NCI-H1417 (cell line): ENCODE measurements around the gene KIAA1755.

Source experiments
- DNase-seq, 3 experiments: peaks; one replicate each; lab custom pipeline; 2025; lab: John Stamatoyannopoulos, UW

The KIAA1755 gene

DNA sequence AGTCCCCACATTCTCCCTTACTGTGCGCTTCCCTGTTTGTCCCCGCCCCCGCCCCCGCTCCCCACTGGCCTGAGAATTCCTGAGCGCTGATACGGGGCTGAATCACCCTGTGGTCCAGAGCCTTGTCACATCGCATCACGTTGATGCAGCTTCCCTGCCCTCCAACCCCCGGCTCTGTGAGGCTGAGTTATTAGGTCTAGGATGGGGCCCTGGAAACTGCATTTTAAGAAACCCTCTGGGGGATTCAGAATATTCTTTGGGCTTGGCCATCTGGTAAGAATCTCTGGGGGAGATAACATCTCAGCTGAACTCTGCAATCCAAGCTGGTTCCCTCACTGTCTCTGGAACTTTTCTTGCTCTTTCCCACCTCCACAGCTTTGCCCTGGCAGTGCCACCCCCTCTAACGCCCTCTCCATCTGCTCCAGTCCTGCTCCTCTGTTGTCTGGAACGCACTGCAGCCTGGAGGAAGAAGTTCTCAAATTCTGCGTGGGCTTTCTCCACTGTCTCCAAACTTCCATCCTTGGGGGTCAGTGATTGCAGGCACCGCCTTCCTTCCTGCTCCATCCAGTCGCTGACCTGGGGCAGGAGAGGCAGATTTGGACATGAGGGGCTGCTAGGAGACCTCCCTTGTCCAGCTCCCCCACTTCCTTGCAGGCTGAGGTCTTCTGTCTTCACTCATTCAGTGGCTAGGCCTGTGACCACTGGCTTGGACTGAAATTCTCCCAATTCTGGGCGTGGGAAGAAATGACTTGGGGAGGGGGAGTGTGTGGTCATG, 42.6 kb downstream of the KIAA1755 start:
- DNase-seq: no peak

GRCh38 chr20:38216746-38217595, 43.6 kb downstream of the KIAA1755 start:
- no peak for DNase-seq

DNA sequence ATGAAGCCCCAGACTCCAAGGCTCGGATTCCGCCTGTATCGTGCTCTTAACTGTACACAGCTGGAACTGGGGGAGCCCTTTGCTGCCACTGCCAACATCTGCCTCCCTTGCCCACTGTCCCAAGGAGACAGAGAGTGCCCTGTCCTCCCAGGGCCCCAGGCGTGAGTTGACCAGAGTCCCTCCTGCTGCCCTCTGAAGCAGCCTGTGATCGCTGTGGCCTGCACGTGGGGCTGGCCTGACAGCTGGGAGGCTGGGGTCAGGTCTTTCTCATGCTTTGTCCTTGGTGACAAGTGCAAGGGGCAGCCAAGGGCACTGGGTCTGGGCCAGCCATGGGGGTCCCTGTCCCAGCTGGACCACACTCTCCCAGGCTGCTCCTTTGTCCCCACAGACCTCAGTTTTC, 44.3 kb downstream of the KIAA1755 start:
- DNase-seq: no peak

DNA sequence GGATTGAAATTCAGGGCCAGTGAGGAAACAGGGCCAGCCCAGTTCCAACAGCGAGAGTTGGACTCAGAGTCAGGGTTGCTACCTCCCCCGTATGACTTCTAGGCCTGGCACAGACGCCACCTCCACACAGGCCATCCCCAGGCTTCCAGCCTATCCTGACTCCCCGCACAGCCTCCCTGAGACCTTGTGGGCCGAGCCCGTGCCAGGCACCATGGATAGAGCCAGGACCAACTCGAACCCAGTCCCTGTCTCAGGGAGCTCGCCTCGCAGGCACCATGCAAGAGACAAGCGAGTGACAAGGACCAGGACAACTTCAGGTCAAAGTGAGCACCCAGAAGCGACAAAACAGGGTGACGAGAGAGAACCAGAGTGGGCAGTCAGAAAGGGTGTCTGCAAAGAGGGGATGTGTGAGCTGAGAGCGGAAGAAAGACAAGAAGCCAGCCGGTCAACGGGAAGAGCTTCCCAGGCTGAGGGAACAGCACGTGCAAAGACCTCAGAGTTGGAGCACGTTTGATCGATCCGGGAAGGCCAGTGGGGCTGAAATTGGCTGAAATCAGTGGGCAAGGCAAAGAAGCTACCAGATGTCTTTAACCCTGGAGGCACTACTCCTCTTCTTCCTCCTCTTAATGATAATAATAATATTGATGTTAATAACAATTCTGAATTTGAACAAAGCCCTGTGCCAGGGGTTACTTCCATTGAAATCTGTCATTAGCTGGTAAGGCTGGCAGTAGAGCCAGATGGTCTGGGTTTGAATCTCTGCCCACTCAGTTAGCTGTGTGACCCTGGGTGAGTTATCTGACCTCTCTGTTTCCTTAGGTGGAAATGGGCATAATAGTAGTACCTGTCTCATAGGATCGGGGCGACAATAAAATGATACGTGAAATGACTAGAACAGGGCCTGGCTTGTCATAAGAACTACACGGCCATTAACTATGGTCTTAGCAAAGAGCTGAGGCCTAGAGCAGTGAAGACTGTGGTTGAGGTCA, 45.0 kb downstream of the KIAA1755 start:
- DNase-seq: no peak

- no peak for DNase-seq
These were observed 46.0 kb downstream of the KIAA1755 start for GRCh38 chr20:38214256-38215193.

DNA sequence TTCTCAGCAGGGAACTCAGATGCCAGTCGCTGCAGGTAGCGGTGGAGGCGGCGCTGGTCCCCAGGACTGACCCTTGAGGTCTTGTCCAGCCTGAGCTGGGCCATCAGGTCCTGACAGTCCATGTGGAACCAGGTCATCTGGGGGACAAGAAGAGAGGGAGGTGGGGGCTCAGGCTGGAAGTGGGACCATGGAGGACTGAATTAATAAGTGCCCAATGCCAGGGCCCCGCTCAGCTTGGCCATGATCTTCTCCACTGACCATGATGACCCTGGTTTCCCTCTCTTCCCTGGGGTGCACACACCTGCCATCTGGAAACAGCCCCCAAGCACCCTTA, 47.0 kb downstream of the KIAA1755 start:
- DNase-seq: no peak

- no peak for DNase-seq
These were observed 47.5 kb downstream of the KIAA1755 start for GRCh38 chr20:38212806-38213606.

DNA sequence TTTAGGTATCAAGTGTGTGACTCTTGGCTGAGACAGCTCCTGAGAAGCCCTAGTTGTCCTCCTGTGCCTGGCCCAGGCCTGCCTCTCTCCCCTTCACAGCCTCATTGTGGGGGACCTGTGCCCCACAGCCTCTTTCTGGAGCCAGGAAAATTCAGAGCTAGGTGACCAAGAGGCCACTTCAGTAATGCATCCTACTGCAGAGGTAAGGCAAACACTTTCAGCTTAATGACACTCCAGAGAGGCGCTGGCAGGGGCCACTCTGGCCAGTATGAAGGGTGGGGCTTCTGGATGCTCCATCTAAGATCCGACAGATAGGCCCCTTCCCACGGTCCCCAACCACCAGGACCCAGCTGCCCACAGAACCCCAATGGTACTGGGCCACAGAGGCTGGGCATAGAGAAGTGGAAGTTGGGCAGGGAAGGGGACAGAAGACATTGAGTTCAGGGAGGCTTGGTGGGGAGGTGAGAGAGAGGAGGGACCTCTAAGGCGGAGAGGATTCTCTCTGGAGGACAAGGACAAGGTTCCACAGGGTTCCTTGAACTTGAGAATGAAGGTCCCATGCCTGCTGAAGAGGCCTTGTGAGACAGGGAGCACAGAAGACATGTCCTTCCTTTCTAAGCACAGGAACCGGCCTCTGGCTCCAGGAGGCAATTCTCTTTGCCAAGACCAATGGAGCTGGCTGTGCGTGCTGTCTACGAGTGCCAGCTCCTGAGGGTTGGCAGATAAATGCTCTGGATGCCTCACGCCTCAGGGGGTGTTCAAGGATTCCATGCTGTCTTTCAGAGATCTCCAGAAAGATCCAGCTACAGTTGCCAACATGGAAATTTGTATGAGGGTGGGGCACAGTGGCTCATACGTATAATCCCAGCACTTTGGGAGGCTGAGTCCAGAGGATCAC, 49.1 kb downstream of the KIAA1755 start:
- DNase-seq: no peak

DNA sequence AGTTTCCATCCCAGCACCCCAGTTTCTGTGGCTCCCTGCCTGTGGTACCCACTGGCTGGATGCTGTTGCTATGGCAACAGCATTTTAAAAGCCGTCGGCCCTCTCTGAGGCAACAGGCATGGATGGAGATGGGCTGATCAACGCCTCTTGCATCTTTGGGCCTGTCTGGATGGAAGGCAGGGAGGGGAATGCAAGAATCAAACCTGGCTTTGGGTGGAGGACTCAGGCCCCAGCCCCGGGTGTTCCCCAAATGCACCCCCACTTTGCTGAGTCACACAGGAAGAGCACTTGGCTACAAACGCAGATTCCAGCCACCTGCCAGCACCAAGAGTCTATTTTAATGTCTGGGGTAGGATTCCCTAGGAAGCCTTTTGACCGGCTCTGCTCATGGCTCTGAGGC, 49.8 kb downstream of the KIAA1755 start:
- peak in 1 of 3 experiments; percentile 36 for DNase-seq

GRCh38 chr20:38209736-38210405, 50.7 kb downstream of the KIAA1755 start:
- no peak for DNase-seq

GRCh38 chr20:38209054-38209675, 51.4 kb downstream of the KIAA1755 start:
- no peak for DNase-seq

- no peak for DNase-seq
These were observed 52.0 kb downstream of the KIAA1755 start for GRCh38 chr20:38208523-38208922.

DNA sequence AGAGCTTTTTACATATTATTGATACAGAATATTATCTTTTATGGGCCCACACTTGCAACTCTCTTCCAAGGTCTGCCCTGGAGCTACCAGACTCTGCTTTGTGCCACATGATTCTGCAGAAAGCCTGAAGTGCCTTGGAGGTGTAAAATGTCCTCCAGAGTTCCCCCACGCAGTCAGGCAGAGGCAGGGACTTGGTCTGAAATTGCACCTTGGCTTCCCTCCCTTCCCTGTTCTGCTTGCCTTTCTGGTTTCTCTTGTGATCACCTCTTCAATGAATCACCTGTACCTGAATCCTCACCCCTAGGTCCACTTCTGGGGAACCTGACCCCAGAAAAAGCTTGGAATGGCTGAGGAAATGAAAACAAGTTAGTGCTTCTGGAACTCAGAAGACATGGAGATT, 52.4 kb downstream of the KIAA1755 start:
- DNase-seq: no peak

DNA sequence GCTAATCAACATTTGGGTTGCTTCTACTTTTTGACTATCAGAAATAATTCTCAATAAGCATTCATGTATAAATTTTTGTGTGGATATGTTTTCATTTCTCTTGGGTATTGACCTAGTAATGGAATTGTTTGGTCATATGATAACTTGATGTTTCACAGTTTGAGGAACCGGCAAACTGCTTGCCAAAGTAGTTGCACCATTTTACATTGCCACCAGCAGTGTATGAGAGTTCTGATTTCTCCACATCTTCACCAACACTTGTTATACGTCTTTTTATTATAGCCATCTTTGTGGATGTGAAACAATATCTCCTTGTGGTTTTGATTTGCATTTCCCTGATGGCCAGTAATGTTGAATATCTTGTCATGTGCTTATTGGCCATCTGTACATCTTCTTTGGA, 52.9 kb downstream of the KIAA1755 start:
- DNase-seq: no peak

DNA sequence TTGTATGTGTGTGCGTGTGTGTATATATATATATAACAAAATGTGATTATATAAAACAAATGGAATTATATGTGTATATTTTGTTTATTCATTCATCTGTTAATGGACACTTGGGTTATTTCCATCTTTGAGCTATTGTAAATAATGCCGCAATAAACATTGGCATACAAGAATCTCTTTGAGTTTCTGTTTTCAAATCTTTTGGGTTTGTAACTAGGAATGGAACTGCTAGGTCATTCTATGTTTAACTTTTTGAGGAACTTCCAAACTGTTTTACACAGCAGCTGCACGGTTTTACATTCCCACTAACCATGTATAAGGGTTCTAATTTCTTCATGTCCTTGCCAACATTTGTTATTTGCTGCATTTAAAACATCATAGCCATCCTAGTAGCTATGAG, 55.5 kb downstream of the KIAA1755 start:
- no peak for DNase-seq

- DNase-seq: no peak
These were observed 56.6 kb downstream of the KIAA1755 start for GRCh38 chr20:38203981-38204357.

GRCh38 chr20:38203337-38203980, 57.1 kb downstream of the KIAA1755 start:
- DNase-seq: no peak

DNA sequence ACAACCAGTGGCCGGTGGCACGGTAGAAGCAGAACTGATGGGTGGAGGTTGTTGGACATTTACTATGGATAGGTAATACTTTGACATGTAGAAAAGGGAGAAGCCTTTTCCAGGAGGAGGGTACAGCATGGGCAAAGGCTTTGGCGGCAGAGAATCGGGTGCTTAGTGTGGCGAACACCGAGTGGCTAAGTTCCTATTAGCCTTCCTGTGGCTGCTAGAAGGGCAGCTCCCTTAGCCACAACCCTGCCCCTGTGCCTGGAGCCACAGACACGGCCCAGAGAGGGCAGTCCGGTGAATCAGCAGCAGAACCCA, 57.6 kb downstream of the KIAA1755 start:
- no peak for DNase-seq
